Measurements from ENCODE around the gene HOXD9.

Gene HOXD9

DNA sequence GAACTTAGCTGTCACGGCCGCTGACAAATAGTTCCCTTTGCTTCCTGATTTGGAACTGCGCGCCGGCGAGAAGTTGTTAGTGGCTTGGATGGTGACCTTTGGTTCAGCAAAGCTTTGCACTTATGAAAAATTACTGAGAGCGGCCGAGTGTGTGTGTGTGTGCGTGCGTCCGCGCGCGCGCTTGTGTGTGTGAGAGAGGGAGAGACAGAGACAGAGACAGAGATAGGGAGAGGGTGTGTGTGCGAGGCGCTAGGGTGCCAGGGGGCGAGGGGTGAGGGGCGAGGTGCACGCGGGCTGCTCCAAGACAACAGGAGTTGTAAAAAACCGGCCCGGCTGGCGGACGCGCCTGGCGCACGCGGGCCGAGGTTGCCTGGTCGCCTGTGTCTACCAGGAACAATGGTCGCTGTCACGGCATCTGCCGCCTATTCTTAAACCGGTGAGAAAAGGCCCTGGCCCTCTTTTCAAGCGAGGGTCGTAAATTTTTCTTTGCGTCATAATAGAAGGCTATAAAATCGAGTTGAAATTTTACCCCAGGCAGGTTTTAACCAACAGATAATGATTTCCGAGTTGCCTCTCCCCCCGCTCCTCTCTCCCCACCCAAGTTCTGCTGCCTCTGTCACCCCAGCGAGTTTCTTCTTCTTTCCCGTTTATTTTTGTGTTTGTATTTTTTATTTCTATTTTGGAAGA lies 35.1 kb downstream of the HOXD9 start:
- no peak for DNase-seq

DNA sequence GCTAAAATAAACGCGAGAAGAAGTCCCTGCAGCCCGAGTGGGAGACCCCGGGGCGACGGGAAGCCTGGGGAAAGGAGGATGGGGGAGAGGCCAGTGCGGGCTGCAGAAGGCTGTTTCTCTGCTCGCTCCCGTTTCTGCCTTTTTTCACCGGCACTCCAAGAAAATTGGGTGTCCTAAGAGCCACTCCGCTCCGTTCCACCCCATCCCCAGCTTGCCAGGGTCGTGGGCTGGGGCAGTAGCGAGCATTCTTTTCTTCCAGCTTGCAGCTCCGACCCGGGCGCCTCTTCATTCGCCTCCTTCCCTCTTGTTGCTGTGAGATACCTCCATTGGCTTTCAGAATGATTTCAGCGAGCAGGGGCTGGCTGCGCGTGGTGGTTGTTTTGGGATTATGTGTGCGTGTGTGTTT lies 35.7 kb downstream of the HOXD9 start:
- DNase-seq: no peak

DNA sequence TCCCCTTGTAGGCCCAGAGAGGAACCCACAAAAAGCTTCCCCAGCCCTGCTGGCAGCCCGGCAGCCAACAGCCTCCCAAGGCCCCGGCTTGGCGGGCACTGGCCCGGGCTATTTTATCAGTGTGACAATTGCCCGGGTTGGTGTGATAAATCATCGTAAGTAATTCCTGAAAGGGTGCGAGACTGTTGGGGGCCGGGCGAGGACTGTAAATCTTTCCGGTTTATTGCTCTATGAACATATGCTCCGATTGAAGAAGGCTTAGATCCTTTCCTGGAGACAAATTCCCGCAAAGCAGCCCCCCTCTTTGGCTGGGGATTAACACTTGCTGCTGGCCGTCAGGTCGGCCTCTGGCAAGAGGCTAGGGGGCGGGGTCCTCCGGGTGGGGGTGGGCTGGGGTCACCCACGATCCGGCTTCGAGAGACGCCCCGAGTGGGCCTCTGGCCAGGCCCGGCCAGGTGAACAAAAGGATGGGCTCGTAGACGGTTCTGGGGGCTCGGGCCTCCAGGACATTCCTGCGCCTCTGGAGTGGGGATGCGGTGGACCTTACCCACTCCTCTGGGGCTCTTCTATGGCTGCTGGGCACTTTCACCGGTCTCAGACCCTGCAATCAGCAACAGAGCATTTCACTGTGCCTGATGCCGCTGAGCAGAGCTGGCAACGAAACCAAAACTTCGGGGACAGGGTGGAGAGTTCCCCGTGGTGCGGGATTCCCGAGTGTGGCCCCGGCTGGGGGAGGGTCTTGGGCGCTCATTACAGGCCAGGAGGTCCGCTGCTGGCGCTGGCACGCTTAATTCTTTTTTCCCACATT lies 36.5 kb downstream of the HOXD9 start:
- DNase-seq: no peak

DNA sequence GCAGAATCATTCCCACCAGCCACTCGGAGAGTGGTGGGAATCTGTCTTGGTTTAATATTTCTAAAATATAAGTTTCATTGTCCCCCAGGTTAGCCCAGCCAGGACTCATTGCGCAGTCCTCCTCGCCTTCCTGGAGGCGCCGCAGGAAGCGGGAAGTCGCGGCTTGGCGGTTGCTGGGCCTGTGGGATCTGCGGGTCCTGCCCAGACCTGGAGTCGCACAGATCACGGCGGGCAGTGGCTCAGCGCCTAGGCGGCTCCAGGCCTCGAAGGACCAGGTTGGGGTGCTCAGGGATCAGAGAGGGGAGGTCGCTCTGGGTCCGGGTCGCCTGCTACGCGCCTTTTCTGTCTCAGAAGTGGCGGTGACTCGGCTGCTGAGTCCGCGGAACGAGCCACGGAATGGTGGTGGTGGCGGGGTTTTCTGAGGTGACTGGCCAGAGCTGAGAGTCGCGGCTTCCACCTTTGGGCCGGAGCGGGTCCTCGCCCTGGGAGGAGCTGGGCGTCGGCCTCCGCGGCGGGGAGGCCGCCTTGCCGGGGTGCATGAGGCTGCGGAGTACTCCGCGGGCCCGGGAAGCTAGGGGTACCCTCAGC lies 37.2 kb downstream of the HOXD9 start:
- no peak for DNase-seq

DNA sequence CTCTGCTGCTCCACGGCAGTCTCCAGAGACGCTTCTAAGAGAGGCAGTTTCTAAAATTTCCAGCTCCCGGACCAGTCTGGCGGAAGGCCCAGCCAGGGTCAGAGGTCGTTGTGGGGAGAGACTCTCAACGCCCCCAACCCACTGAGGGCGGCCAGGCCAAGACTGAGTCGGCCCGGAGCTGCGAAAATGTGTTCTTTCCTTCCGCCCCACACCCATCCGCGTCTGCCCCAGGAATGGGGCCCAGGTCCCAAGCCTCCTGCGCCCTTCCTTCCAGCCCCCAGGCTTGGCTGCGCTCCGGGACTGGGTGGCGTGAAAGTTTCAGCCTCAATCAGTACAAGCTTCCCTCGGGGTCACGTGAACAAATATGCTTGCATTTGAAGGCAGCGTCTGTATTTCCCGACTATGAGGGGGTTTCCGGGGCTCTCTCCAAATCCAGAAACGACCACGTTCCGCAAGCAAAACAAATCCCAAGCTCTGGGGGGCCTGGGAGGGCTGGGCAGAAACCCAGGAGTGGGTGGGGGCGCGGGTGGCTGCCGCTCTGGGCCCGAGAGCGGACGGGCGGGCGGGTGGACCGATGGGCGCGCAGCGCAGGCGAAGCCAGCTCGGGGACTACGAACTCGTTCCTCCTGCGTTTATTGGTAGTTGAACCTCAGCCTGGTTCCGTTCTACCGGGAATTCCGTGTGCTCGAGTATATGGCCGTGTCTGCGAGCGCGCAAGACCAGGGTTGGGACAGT lies 37.9 kb downstream of the HOXD9 start:
- no peak for DNase-seq

DNA sequence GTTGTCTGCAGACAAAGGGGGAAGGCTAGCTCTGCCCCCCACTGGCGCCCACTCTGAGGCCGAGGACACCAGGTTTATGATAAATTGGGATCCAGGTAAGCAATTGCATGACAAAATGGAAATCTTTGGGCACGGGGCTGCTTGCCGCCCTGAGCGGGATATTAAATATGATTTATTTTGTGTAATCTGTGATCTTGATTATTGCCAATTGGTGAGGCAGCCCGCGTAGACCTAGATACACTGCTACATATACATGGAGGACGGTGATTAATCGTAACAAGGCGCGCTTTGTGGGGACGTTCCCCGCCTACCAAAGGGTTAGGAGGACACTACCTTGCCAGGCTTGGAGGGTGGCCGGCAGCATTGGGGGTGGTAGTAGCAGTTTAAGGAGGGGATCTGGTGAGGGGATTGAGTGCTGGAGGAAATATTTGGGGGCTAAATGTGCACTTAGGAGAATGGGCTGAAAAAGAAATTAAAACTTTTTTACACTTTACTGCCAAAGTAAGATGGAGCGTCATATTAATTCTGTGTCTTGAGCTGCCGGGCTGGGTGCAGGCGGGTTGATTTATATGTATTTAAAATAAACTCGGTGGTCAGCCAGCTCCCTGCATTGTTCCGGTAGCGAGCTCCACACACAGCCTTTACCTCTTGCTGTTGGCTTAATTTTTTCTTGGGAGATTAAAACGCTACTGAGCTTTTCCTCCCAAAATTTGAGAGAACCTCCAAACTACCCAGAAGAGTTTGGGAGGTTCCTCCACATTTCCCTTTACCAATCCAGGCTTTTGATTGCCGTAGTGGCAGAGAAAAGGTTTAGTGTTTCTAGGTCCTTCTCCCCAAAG lies 38.7 kb downstream of the HOXD9 start:
- DNase-seq: no peak

DNA sequence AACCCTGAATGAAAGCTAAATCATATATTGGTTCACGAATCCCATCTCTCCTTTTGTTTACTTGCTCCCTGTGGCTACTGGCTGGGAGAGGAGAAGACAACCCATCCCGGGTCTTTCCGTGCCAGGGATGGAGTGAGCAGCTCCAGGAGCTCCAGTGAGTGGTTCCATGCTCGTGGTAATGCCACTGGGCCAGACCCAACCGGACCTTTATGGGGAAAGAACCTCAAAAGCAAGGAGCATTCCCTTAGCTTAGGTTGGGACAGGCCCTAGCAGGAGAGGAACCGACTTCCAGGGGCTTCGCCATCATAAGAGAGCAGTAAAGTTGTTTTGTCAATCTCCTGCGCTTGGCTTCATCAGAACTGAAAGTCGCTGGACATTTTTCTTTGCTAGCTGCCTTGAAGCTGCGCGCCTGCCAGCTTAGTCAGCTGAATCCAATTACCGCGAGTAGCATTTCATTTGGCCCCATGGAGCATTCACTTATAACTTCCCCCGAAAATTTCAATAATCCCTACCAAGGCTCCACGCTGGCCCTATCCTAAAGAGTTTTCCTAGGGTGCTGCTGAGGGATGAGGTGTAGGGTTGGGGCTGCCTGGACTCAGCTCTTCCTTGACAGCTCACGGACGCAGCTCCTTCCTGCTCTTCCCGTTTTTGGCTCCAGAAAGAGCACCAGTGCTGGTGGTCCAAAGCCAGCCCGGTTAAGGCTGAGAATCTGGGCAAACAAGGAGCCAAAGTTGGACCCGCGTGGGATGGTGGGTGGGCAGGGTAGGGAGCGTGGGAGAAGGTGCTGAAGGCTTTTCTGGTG lies 39.5 kb downstream of the HOXD9 start:
- DNase-seq: no peak

DNA sequence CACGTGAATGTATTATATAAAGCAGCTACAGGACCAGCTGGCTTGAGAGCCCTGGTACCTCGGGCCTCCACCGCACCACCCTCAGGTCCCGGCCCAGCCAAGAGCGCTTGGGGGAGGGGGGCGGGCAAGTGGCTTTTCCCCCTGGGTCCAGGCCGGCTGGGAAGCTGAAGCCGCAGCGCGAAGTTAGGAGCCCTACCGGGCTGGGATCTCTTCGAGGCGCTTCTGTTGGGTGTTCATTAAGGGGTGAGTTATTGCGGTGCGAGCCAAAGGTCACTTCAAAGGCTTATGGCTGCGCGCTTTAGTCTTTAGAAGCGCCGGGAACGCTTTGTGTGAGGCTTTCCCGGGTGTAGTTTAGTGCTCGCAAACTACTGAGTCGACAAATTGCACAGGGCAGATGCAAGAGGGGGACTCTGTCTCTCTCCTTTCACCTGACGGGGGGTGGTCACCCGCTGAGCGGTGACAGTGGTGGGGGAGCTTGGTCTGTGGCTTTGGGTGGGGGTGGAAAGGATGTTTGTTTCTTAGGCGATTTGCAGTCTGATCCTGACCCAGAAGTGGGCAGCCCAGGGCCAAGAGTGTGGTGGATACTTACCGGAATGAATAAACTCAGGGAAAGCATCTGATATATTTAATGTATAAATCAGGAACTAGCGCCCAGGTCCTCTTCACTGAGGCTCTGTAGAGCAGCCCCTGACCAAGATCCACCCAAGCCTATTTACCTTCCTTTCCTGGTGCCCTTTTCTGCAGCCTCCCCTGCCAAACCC lies 40.6 kb downstream of the HOXD9 start:
- DNase-seq: no peak

DNA sequence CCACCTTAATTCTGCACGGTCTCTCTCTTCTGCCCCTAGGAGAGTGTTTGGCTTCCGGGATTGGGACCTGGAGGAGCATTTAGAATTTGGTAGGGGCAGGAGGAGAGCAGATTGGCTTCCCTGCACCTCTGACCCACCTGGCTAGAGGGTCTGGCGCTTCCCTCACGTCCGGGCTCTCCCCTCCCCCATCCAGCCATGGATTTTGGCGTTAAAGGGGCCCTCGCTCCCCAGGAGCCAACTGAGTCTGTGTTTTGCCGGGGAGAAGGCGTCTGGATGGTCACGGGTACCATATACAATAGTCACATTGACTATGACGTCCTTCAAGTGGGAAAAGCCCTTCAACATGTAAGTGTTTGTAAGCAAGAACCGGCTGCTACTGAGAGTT lies 41.1 kb downstream of the HOXD9 start:
- DNase-seq: no peak

DNA sequence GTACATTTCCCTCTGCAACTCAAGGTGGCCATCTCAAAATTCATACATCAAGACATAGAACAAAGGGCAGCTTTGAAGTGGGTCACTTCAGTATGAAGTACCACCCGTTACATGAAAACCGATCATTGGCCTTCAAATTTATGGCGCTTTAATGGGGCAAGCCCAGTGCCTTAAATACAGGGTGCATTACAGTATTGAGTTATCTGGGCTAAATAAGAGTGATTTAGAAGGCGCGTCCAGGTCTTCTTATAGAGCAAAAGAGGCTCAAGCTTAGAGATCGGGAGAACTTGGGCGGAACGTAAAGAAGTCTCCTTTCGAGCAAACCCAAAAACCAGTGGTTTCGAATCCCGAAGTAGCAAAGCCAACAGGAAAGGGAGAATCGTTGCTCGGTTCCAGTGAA lies 41.7 kb downstream of the HOXD9 start:
- no peak for DNase-seq

DNA sequence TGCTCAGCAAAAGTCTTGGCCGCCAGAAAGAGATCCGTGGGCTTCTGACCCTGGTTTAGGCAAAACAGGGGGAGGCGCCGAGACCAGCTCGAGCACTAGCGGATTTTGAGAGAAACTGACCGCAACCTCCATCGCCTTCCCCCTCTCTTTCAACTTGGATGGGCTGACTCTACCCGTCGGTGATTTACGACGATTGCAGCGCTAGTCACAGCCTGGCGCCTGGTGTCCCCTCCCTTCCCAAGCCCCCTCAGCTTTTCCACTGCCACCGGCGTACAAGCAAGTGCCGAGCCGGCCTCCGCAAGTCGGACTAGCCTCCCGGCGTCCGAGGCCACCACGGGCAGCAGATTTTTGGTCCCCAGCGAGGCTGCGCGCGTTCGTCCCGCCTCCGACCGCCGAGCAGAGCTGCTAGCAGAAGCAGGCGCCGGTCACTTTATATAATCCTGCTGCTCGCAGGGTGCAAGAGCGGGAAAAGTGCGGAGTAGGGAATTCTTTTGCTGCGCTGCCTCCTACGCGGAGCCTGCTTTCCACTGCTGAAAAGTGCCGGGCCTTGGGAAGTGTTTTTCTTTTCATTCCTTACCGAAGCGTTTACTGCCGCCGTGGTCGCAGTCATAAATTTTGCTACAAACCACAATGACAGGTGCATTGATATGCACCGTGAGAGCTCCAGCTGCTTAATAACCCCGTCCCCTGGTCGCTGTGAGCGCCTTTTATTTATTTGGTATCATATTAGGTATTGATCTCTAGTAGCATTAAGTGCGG lies 42.3 kb downstream of the HOXD9 start:
- no peak for DNase-seq

DNA sequence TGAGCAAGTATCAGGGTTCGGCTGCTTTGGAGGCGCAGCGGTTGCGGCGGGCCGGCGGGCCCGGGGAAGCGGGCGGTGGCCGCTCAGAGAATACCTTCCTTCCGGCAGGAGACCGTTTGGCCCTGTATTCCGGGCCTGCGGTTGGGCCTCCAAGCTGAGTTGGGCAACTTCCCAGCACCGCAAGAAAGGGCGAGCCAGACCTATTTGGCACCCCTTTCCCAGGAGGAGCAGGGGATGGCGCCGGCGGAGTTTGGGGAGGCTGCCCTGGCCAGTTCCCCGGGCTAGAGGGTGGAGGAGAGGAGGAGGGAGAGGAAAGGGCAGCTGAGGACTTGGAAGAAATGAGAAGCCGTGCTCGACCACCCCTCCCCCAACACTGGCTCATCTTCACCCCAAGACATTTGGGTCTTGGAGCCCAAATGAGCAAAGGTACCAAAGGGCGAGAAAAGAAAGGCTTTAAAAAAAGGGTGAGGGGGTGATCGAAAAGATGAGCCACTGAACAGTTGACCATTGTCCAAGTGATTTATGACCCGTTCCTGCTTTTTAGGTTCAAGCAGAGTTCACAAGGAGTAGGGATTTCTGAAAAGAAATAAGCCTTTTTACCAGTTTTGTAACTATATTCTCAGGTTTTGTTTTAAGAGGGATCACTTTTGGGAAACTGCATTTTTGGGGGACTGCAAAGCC lies 43.0 kb downstream of the HOXD9 start:
- DNase-seq: no peak

DNA sequence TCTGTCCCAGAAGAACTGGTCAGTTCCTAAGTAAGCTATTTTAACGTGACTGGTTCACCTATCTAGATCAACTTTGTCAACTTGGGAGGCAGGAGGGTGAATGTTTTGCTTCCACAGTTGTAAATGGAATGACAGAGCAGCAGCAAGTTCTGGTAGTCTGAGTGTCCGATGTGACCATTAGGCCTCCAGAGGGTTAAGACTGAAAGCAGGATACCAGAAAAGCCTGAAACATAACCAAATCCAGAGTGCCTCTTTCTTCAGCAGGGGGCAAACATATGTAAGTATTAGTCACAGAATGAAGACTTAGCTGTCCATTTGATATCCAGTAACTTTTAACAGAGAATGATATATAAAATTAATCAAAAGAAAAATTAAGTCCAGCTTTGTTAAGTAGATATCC lies 43.8 kb downstream of the HOXD9 start:
- no peak for DNase-seq

DNA sequence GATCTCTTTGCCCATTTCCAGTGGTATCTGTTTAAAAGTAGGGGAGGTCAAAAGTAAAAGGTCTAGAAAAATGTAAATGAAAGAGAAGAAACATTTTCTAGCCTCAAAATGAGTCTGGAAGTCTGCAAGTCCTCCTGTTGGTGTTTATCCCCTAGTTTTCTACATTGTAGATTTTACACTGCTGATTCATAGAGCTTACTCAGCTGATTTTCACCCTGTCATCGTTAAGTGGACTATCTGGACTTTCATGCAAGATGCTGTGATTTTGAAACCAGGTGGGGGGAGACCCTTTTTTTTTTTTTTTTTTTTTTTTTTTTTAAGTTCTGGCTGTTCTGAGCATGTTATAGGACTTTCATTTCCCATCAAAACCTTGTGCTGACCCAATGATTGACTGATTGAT lies 44.9 kb downstream of the HOXD9 start:
- no peak for DNase-seq

DNA sequence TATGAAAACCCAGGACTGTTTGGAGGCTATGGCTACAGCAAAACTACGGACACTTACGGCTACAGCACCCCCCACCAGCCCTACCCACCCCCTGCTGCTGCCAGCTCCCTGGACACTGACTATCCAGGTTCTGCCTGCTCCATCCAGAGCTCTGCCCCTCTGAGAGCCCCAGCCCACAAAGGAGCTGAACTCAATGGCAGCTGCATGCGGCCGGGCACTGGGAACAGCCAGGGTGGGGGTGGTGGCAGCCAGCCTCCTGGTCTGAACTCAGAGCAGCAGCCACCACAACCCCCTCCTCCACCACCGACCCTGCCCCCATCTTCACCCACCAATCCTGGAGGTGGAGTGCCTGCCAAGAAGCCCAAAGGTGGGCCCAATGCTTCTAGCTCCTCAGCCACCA lies 46.7 kb downstream of the HOXD9 start:
- no peak for DNase-seq

DNA sequence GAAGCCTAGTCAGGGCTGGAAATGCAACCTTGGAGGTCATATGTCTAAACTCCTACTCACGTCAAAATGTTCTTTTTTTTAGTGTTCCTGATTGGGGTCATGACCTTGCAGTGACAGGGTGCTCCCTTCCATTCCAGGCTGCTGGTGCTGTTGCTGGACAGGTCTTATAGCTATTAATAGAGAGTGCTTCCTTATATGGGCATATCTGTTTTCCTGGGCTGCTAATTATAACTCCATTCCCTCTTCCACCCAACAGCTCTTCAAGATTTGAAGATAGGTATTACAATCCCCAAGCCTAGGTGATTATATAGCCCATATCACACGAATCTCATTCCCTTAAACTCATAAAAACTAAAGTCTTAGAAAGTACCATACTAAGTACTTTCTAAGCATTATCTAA lies 47.2 kb downstream of the HOXD9 start:
- DNase-seq: no peak

DNA sequence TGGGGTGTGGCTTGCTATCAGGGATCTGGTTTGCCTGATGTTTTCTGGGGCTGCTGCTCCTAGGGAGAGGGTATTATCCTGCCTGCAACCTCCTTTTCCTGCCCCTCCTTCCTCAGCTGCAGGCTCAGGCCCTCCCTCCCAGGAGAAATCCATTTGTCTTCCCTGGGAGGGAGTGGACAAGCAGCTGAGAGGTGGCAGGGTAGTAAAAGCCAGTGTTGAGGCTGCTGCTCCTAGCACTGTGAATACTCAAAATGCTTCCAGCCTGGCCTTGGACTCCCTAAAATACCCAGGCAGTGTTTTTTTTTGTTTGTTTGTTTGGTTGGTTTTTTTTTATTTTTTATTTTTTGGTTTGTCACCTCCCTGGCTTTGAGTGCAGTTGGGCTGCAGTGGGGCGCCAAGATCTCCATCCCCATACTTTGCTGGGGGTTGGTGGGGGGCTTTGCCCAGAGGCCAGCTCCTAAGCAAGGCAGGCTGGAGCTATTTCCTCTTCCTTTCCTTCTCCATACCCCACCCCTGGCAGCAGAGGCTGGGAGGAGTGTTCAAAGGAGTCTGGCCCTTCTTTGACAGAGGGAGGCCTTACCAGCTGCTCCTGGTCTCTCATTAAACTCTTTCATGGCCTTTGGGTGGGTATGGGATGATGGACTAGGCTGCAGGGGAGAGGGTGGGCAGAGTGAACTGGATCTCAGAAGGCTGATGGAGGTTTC lies 48.2 kb downstream of the HOXD9 start:
- DNase-seq: no peak

DNA sequence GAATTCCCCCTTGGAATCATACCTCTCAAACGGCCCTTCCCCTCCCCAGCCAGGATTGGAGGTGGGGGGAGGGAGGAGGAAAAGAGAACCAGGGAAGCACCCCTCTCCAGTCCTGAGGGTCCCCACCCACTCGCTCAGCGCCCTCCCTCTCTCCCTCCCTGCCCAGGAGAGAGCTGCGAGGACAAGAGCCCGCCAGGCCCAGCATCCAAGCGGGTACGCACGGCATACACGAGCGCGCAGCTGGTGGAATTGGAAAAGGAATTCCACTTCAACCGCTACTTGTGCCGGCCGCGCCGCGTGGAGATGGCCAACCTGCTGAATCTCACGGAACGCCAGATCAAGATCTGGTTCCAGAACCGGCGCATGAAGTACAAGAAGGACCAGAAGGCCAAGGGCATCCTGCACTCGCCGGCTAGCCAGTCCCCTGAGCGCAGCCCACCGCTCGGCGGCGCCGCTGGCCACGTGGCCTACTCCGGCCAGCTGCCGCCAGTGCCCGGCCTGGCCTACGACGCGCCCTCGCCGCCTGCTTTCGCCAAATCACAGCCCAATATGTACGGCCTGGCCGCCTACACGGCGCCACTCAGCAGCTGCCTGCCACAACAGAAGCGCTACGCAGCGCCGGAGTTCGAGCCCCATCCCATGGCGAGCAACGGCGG lies 49.0 kb downstream of the HOXD9 start:
- DNase-seq: no peak

Measured in stimulated activated CD4-positive, alpha-beta T cell treated with anti-CD3 and anti-CD28 coated beads, Interleukin-12 subunit alpha, Interleukin-12 subunit beta, amount 100 ng/mL, for 4 hours (primary cell).